ENCODE data around the gene SLC49A3.
"Not testable (repeated sequence)": the region's sequence is repeated elsewhere in the genome, so short reads cannot be mapped to it uniquely, and the experiment has no call there.

Gene SLC49A3

DNA sequence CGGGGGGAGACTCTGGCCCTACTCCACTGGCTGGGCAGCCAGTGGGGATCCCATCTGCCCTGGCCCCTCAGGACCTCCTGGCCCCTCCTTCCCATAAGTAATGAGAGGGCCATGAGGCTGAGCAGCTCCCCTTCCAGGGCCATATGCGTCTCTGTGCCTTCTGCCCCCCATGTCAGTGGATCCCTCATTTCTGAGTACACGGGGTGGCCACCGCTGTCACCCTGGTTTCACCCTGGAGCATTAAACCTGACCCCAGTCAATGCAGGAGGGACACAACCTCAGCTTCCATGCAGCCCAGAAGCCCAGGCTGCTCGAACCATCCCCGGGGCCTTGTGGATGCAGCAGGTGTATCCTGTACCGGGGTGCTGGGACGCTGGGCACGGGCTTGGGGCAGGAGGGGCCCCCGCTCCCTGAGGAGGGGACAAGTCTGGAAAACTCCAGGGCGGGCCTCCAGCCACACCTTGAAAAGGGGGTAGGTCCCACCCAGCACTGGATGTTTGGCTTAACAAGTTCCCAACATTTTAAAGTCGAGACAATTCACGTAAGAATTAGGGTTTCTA, 39.1 kb downstream of the SLC49A3 start:
- no peak overlapping the region for H3K27ac ChIP-seq (ENCODE audit: low read length)
- no peaks in the 10 kb centered on the region for H3K36me3 ChIP-seq (ENCODE audit: control insufficient read depth in 2 of 2, insufficient read depth in 2 of 2, low read length in 2 of 2)
- H3K9me3 ChIP-seq (ENCODE audit: control insufficient read depth in 2 of 2, low read length in 2 of 2) = no peaks in the 10 kb centered on the region
- H3K9ac ChIP-seq (ENCODE audit: low read length in 2 of 2) = no peak overlapping the region
- H3K27me3 ChIP-seq (ENCODE audit: control insufficient read depth in 1 of 2, insufficient read depth in 2 of 2, low read length in 2 of 2) = peaks cover 24 to 31% of the 10 kb centered on the region in 2 donors
- no peak overlapping the region for H3K4me3 ChIP-seq (ENCODE audit: low read length in 2 of 2)
- no peaks in the 10 kb centered on the region for H3K4me1 ChIP-seq (ENCODE audit: control insufficient read depth, insufficient read depth, low read length)

GRCh38 chr4:649293-649625, 39.7 kb downstream of the SLC49A3 start:
- Histone ChIP-seq H3K27me3 (ENCODE audit: control insufficient read depth in 1 of 2, insufficient read depth in 2 of 2, low read length in 2 of 2) (peaks cover 24 to 29% of the 10 kb centered on the region in 2 donors), H3K9ac (ENCODE audit: low read length in 2 of 2) (no peak overlapping the region), H3K4me3 (ENCODE audit: low read length in 2 of 2) (no peak overlapping the region), H3K36me3 (ENCODE audit: control insufficient read depth in 2 of 2, insufficient read depth in 2 of 2, low read length in 2 of 2) (no peaks in the 10 kb centered on the region), H3K4me1 (ENCODE audit: control insufficient read depth, insufficient read depth, low read length) (no peaks in the 10 kb centered on the region), H3K27ac (ENCODE audit: low read length) (no peak overlapping the region), H3K9me3 (ENCODE audit: control insufficient read depth in 2 of 2, low read length in 2 of 2) (no peaks in the 10 kb centered on the region)

GRCh38 chr4:648579-649292, 40.2 kb downstream of the SLC49A3 start:
- Histone ChIP-seq H3K27me3 (ENCODE audit: control insufficient read depth in 1 of 2, insufficient read depth in 2 of 2, low read length in 2 of 2) (peaks cover 24 to 29% of the 10 kb centered on the region in 2 donors), H3K4me3 (ENCODE audit: low read length in 2 of 2) (no peak overlapping the region), H3K27ac (ENCODE audit: low read length) (no peak overlapping the region), H3K9me3 (ENCODE audit: control insufficient read depth in 2 of 2, low read length in 2 of 2) (no peaks in the 10 kb centered on the region), H3K4me1 (ENCODE audit: control insufficient read depth, insufficient read depth, low read length) (no peaks in the 10 kb centered on the region), H3K36me3 (ENCODE audit: control insufficient read depth in 2 of 2, insufficient read depth in 2 of 2, low read length in 2 of 2) (no peaks in the 10 kb centered on the region), H3K9ac (ENCODE audit: low read length in 2 of 2) (no peak overlapping the region)

DNA sequence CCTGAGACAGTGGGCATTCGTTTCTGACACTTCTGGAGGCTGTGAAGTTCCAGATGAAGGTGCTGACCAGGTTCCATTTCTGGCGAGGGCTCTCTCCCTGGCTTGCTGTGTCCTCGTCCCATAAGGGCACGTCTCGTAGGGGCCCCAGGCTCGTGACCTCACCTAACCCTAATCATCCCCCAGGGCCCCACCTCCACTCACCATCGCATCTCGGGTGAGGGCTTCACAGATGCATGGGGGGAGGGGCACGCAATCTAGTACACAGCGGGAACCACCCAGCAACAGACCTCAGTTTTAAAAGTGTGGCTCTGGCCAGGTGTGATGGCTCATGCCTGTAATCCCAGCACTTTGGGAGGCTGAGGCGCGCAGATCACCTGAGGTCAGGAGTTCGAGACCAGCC, 41.5 kb downstream of the SLC49A3 start:
- H3K9ac ChIP-seq (ENCODE audit: low read length in 2 of 2) = no peak overlapping the region
- H3K4me3 ChIP-seq (ENCODE audit: low read length in 2 of 2) = no peak overlapping the region
- no peaks in the 10 kb centered on the region for H3K4me1 ChIP-seq (ENCODE audit: control insufficient read depth, insufficient read depth, low read length)
- no peaks in the 10 kb centered on the region for H3K36me3 ChIP-seq (ENCODE audit: control insufficient read depth in 2 of 2, insufficient read depth in 2 of 2, low read length in 2 of 2)
- no peaks in the 10 kb centered on the region for H3K9me3 ChIP-seq (ENCODE audit: control insufficient read depth in 2 of 2, low read length in 2 of 2)
- H3K27me3 ChIP-seq (ENCODE audit: control insufficient read depth in 1 of 2, insufficient read depth in 2 of 2, low read length in 2 of 2) = peaks cover 24 to 29% of the 10 kb centered on the region in 2 donors
- no peak overlapping the region for H3K27ac ChIP-seq (ENCODE audit: low read length)

- Histone ChIP-seq H3K4me1 (ENCODE audit: control insufficient read depth, insufficient read depth, low read length) (no peaks in the 10 kb centered on the region), H3K9me3 (ENCODE audit: control insufficient read depth in 2 of 2, low read length in 2 of 2) (peaks cover 0 to under 1% of the 10 kb centered on the region in 2 donors), H3K9ac (ENCODE audit: low read length in 2 of 2) (no peak overlapping the region), H3K36me3 (ENCODE audit: control insufficient read depth in 2 of 2, insufficient read depth in 2 of 2, low read length in 2 of 2) (no peaks in the 10 kb centered on the region), H3K27me3 (ENCODE audit: control insufficient read depth in 1 of 2, insufficient read depth in 2 of 2, low read length in 2 of 2) (peaks cover 24% of the 10 kb centered on the region in 2 donors), H3K4me3 (ENCODE audit: low read length in 2 of 2) (no peak overlapping the region), H3K27ac (ENCODE audit: low read length) (no peak overlapping the region)
Observed at GRCh38 chr4:646460-646859, 42.5 kb downstream of the SLC49A3 start.

DNA sequence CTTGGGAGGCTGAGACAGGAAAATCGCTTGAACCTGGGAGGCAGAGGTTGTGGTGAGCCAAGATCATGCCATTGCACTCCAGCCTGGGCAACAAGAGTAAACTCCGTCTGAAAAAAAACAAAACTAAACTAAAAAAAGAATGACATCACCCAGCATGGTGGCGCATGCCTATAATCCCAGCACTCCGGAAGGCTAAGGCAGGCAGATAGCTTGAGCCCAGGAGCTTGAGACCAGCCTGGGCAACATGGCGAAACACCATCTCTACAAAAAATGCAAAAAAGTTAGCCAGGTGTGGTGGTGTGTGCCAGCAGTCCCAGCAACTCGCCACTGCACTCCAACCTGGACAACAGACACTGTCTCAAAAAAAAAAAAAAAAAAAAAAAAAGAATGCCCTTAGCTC, 46.6 kb downstream of the SLC49A3 start:
- not testable (repeated sequence) for H3K4me1 ChIP-seq (ENCODE audit: control insufficient read depth, insufficient read depth, low read length); H3K9ac ChIP-seq (ENCODE audit: low read length in 2 of 2); H3K36me3 ChIP-seq (ENCODE audit: control insufficient read depth in 2 of 2, insufficient read depth in 2 of 2, low read length in 2 of 2); H3K4me3 ChIP-seq (ENCODE audit: low read length in 2 of 2); H3K27ac ChIP-seq (ENCODE audit: low read length); H3K9me3 ChIP-seq (ENCODE audit: control insufficient read depth in 2 of 2, low read length in 2 of 2); H3K27me3 ChIP-seq (ENCODE audit: control insufficient read depth in 1 of 2, insufficient read depth in 2 of 2, low read length in 2 of 2)

- Histone ChIP-seq H3K4me1 (ENCODE audit: control insufficient read depth, insufficient read depth, low read length) (no peaks in the 10 kb centered on the region), H3K27ac (ENCODE audit: low read length) (no peak overlapping the region), H3K27me3 (ENCODE audit: control insufficient read depth in 1 of 2, insufficient read depth in 2 of 2, low read length in 2 of 2) (peaks cover 5 to 9% of the 10 kb centered on the region in 2 donors), H3K9ac (ENCODE audit: low read length in 2 of 2) (no peak overlapping the region), H3K4me3 (ENCODE audit: low read length in 2 of 2) (no peak overlapping the region), H3K36me3 (ENCODE audit: control insufficient read depth in 2 of 2, insufficient read depth in 2 of 2, low read length in 2 of 2) (no peaks in the 10 kb centered on the region), H3K9me3 (ENCODE audit: control insufficient read depth in 2 of 2, low read length in 2 of 2) (peaks cover 0 to 3% of the 10 kb centered on the region in 2 donors)
Observed at GRCh38 chr4:637536-638280, 51.2 kb downstream of the SLC49A3 start.

GRCh38 chr4:636628-637159, 52.3 kb downstream of the SLC49A3 start:
- no peaks in the 10 kb centered on the region for H3K4me1 ChIP-seq (ENCODE audit: control insufficient read depth, insufficient read depth, low read length)

DNA sequence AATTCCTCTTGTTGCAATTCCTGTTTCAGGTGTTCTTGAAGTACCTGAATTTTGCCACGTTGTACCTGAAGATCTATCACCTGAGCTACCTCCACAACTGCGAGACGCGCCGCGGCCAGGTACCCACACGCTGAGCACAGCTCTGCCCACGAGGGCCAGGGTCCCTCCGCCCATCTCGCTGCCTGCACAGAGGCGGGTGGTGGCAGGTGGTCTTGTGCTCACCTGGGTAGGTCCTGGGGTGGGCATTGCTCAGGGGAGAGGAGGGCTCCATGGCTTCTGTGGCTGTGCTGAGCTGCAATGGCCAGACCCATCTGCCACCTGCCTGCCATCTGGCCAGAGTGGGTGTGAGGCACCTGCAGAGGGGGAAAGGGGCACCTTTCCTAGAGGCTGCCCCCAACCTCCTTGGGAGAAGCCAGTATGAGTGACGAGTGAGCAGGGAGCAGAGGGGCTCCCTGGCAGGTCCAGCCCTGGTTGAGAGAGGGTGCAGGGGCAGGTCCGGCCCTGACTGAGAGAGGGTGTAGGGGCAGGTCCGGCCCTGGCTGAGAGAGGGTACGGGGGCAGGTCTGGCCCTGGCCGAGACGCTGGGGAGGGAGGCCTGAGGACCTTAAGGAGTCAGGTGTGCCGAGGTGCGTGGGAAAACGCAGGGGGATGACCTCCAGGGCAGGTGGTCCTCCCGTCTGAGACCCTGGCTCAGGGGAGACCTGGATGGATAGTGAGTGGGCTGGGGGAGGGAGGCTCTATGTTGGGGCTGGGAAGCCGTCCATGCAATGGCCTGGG, 52.9 kb downstream of the SLC49A3 start:
- Histone ChIP-seq H3K4me1 (ENCODE audit: control insufficient read depth, insufficient read depth, low read length) (no peaks in the 10 kb centered on the region), H3K27ac (ENCODE audit: low read length) (no peak overlapping the region), H3K9ac (ENCODE audit: low read length in 2 of 2) (no peak overlapping the region), H3K27me3 (ENCODE audit: control insufficient read depth in 1 of 2, insufficient read depth in 2 of 2, low read length in 2 of 2) (peaks cover 5 to 9% of the 10 kb centered on the region in 2 donors), H3K9me3 (ENCODE audit: control insufficient read depth in 2 of 2, low read length in 2 of 2) (peaks cover 0 to 12% of the 10 kb centered on the region in 2 donors), H3K4me3 (ENCODE audit: low read length in 2 of 2) (no peak overlapping the region), H3K36me3 (ENCODE audit: control insufficient read depth in 2 of 2, insufficient read depth in 2 of 2, low read length in 2 of 2) (no peaks in the 10 kb centered on the region)

More at GRCh38 chr4:636628-637159, 52.3 kb downstream of the SLC49A3 start:
- Histone ChIP-seq H3K27me3 (ENCODE audit: control insufficient read depth in 1 of 2, insufficient read depth in 2 of 2, low read length in 2 of 2) (peaks cover 5 to 9% of the 10 kb centered on the region in 2 donors), H3K9me3 (ENCODE audit: control insufficient read depth in 2 of 2, low read length in 2 of 2) (peaks cover 0 to 13% of the 10 kb centered on the region in 2 donors), H3K9ac (ENCODE audit: low read length in 2 of 2) (no peak overlapping the region), H3K4me3 (ENCODE audit: low read length in 2 of 2) (no peak overlapping the region), H3K27ac (ENCODE audit: low read length) (no peak overlapping the region), H3K36me3 (ENCODE audit: control insufficient read depth in 2 of 2, insufficient read depth in 2 of 2, low read length in 2 of 2) (no peaks in the 10 kb centered on the region)

DNA sequence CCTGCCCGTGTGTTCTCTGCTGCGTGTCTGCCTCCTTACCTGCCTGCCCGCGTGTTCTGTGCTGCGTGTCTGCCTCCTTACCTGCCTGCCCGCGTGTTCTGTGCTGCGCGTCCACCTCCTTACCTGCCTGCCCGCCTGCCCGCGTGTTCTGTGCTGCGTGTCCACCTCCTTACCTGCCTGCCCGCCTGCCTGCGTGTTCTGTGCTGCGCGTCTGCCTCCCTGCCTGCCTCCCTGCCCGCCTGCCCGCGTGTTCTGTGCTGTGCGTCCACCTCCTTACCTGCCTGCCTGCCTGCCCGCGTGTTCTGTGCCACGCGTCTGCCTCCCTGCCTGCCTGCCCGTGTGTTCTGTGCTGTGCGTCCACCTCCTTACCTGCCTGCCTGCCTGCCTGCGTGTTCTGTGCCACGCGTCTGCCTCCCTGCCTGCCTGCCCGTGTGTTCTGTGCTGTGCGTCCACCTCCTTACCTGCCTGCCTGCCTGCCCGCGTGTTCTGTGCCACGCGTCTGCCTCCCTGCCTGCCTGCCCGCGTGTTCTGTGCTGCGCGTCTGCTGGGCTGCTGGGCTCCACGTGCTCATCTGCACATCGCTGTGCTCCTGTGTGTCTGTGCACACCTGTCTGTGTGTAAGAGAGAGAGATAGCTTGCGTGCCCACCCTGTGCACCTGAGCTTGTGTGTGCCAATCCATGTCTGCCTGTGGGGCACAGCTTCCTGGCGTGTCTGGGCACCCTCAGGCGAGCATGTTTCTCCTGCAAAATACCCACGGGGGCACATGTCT, 53.7 kb downstream of the SLC49A3 start:
- not testable (repeated sequence) for H3K4me1 ChIP-seq (ENCODE audit: control insufficient read depth, insufficient read depth, low read length); H3K27me3 ChIP-seq (ENCODE audit: control insufficient read depth in 1 of 2, insufficient read depth in 2 of 2, low read length in 2 of 2); H3K36me3 ChIP-seq (ENCODE audit: control insufficient read depth in 2 of 2, insufficient read depth in 2 of 2, low read length in 2 of 2); H3K4me3 ChIP-seq (ENCODE audit: low read length in 2 of 2); H3K27ac ChIP-seq (ENCODE audit: low read length); H3K9ac ChIP-seq (ENCODE audit: low read length in 2 of 2)
- peaks cover 0 to 12% of the 10 kb centered on the region in 2 donors for H3K9me3 ChIP-seq (ENCODE audit: control insufficient read depth in 2 of 2, low read length in 2 of 2)
